K562 (cell line): ENCODE data around the gene EPB41L4B. TPM values are rescaled to one million over a fixed set of nuclear protein-coding genes. Genes with fewer than 3 reads are reported as not detected.
A peak's percentile ranks its signal among the peaks of the same experiment; 100 is the strongest.

ENCODE experiments used
- ATAC-seq: fragments of 200-7000 bp; cut with Tn5 transposase; 3 replicates; pipeline ENCODE4 v1.9.1; 2020; ENCODE audit warnings: moderate library complexity
- BruUV-seq: library from RNA; stranded (reverse); fragments of 400-500 nt; replicated peaks from 2 replicates; lab custom pipeline; 2021; lab: Mats Ljungman, UMichigan
- CTCF ChIA-PET: fragments of 300-600 bp; formaldehyde crosslinking; extraction: SDS; loops from one replicate; lab custom pipeline; 2021; ENCODE audit warnings: low intra/inter-chr PET ratio; lab: Yijun Ruan, JAX
- POLR2A ChIA-PET: fragments of 300-600, 350-650 bp; sonication (Branson Sonifier 250); formaldehyde crosslinking; extraction: SDS; loops from one replicate; lab custom pipeline; 2021; ENCODE audit warnings: antibody characterized with exemption, inconsistent platforms; lab: Yijun Ruan, JAX
- DNase-seq, 4 experiments: peaks; one replicate each; pipeline versions ENCODE4 v3.0.0 to v3.0.0-alpha.2; 2011 to 2018; ENCODE audit warnings: low spot score in 3 of 4, mixed read lengths in 3 of 4; ENCODE audit errors: extremely low read depth in 1 of 4
- FAIRE-seq: peaks from 2 replicates; lab custom pipeline; 2011; peaks lifted over from hg19 to GRCh38; lab: Jason Lieb, UNC
- H2AFZ ChIP-seq: 2 replicates; pipeline ENCODE4 v1.6.0; 2011; ENCODE audit warnings: low read depth, low read length, control low read depth, inconsistent platforms
- H3K27ac ChIP-seq: fragments of 200-600 bp; 3 replicates; pipeline ENCODE4 v1.8.0; 2011; ENCODE audit warnings: low read depth, mild to moderate bottlenecking, control low read depth, inconsistent platforms, low read length, moderate library complexity, mixed read lengths; ENCODE audit errors: extremely low read depth
- H3K27me3 ChIP-seq, 2 experiments: fragments of 300-600 bp in 1 of 2; 2 replicates in 1 of 2; 3 replicates in 1 of 2; pipeline versions ENCODE4 v1.6.0 to v1.8.0; 2011; ENCODE audit warnings: inconsistent platforms in 2 of 2, low read length in 2 of 2, mild to moderate bottlenecking in 1 of 2, mixed read lengths in 1 of 2, moderate library complexity in 1 of 2; ENCODE audit not compliant: control insufficient read depth in 2 of 2, insufficient read depth in 2 of 2
- H3K36me3 ChIP-seq: fragments of 300-600 bp; 3 replicates; pipeline ENCODE4 v1.8.0; 2011; ENCODE audit warnings: mild to moderate bottlenecking, low read length, inconsistent platforms; ENCODE audit not compliant: control insufficient read depth, insufficient read depth
- H3K4me1 ChIP-seq, 2 experiments: fragments of 200-600 bp in 1 of 2; replicated peaks in 1 of 2; 2 replicates in 1 of 2; 3 replicates in 1 of 2; pipeline versions ENCODE4 v1.5.1 to v1.8.0; 2011; ENCODE audit warnings: inconsistent platforms in 2 of 2, low read length in 2 of 2, mild to moderate bottlenecking in 1 of 2, mixed read lengths in 1 of 2, moderate library complexity in 1 of 2; ENCODE audit not compliant: control insufficient read depth in 2 of 2, insufficient read depth in 2 of 2
- H3K4me2 ChIP-seq: 2 replicates; pipeline ENCODE4 v1.6.1; 2011; ENCODE audit warnings: low read length, control low read depth, inconsistent platforms, mixed read lengths; ENCODE audit not compliant: insufficient read depth
- H3K4me3 ChIP-seq: fragments of 200-600 bp; sonication (generic), shearing (Covaris generic); 2 replicates; pipeline ENCODE4 v1.5.1; 2016; ENCODE audit warnings: control low read depth, inconsistent platforms
- H3K79me2 ChIP-seq: fragments of 200-600 bp; 3 replicates; pipeline ENCODE4 v1.8.0; 2011; ENCODE audit warnings: low read length, inconsistent platforms; ENCODE audit not compliant: control insufficient read depth, insufficient read depth
- H3K9ac ChIP-seq, 2 experiments: 2 replicates each; pipeline versions ENCODE4 v1.6.0 to v1.6.1; 2011; ENCODE audit warnings: low read depth in 2 of 2, low read length in 2 of 2, control low read depth in 1 of 2, inconsistent platforms in 1 of 2, mild to moderate bottlenecking in 1 of 2, mixed read lengths in 1 of 2; ENCODE audit not compliant: insufficient read depth in 1 of 2
- H3K9me1 ChIP-seq: one replicate; pipeline ENCODE4 v1.6.0; 2011; ENCODE audit warnings: inconsistent platforms, mild to moderate bottlenecking, low read length, moderate library complexity; ENCODE audit not compliant: control insufficient read depth, insufficient read depth
- H3K9me3 ChIP-seq: replicated peaks from 2 replicates; pipeline ENCODE4 v1.5.1; 2011; ENCODE audit warnings: low read depth, low read length, inconsistent platforms; ENCODE audit not compliant: control insufficient read depth, insufficient read depth
- H4K20me1 ChIP-seq: replicated peaks from 2 replicates; pipeline ENCODE4 v1.6.1; 2011; ENCODE audit warnings: low read length, inconsistent platforms, mixed read lengths; ENCODE audit not compliant: control insufficient read depth, insufficient read depth
- ATF3 ChIP-seq, 2 experiments: fragments of 450-650 bp in 1 of 2; sonication (generic) in 1 of 2; formaldehyde crosslinking in 1 of 2; IDR thresholded peaks in 1 of 2; conservative IDR thresholded peaks in 1 of 2; 2 replicates each; pipeline versions ENCODE4 v1.6.1 to v1.8.1; 2016 to 2023; ENCODE audit warnings: mild to moderate bottlenecking in 2 of 2, moderate library complexity in 2 of 2, inconsistent platforms in 1 of 2, missing genetic modification reagents in 1 of 2
- CEBPG ChIP-seq, 3 experiments: fragments of 200-800 bp in 1 of 3; sonication (Bioruptor generic) in 1 of 3; sonication (generic) in 1 of 3; formaldehyde crosslinking in 1 of 3; IDR thresholded peaks in 2 of 3; conservative IDR thresholded peaks in 1 of 3; 2 replicates each; pipeline versions ENCODE4 v1.6.1 to v1.8.0; 2016 to 2022; ENCODE audit warnings: missing compliant biosample characterization in 2 of 3, missing genetic modification characterization in 2 of 3, mild to moderate bottlenecking in 1 of 3, missing genetic modification reagents in 1 of 3
- KDM2B ChIP-seq: fragments of 250-450 bp; sonication (Bioruptor Pico); IDR thresholded peaks from 2 replicates; pipeline ENCODE4 v1.8.0; 2021; ENCODE audit warnings: mild to moderate bottlenecking, moderate library complexity
- MCM3 ChIP-seq: fragments of 450-650 bp; IDR thresholded peaks from 2 replicates; pipeline ENCODE4 v1.6.1; 2016
- NELFE ChIP-seq: IDR thresholded peaks from 2 replicates; pipeline ENCODE4 v1.6.1; 2011; ENCODE audit warnings: mild to moderate bottlenecking; ENCODE audit not compliant: insufficient read depth, insufficient read length
- RAD51 ChIP-seq: fragments of 450-650 bp; IDR thresholded peaks from 2 replicates; pipeline ENCODE4 v1.7.1; 2016; ENCODE audit warnings: low read depth, mild to moderate bottlenecking, borderline replicate concordance
- RBFOX2 ChIP-seq: fragments of 200-400 bp; formaldehyde crosslinking; IDR thresholded peaks from 2 replicates; pipeline ENCODE4 v1.6.1; 2017; ENCODE audit warnings: low read depth, mild to moderate bottlenecking, low read length, moderate library complexity
- U2AF1 ChIP-seq: fragments of 200-400 bp; formaldehyde crosslinking; optimal IDR thresholded peaks from 2 replicates; pipeline ENCODE3; 2017; ENCODE audit warnings: mild to moderate bottlenecking, low read depth, low read length, moderate library complexity
- ZNF384 ChIP-seq: IDR thresholded peaks from 2 replicates; pipeline ENCODE4 v1.6.1; 2012; ENCODE audit warnings: low read depth, low read length, improper control_type of control experiment
- WGBS: fragments of 100-300 bp; shearing (Covaris generic); methylation state at CpG from one replicate; pipeline ENCODE4 v1.1.6; 2016; ENCODE audit warnings: low coverage, mixed read lengths; ENCODE audit not compliant: insufficient coverage; ENCODE audit errors: missing lambda C conversion rate; 5-methylcytosine and 5-hydroxymethylcytosine counted together
- in situ Hi-C: fragments of 300-500 bp; cut with MboI; formaldehyde crosslinking; loops from 4 replicates; pipeline ENCODE4 v1.15.0; 2018; ENCODE audit warnings: inconsistent platforms, mixed read lengths
- intact Hi-C: fragments of 100-400 bp; cut with micrococcal nuclease; formaldehyde crosslinking; loops from 2 replicates; pipeline ENCODE4 v1.14.2; 2022
- polyA plus RNA-seq, 8 experiments: library from polyadenylated mRNA; depleted of rRNA in 4 of 8; stranded (reverse) in 5 of 8; unstranded in 3 of 8; fragments of >200 nt; fragmentation: Nextera tagmentation in 2 of 8; fragmentation: Illumina TruSeq in 1 of 8; extraction: Ambion mirVana in 2 of 8; extraction: Trizol in 1 of 8; gene quantifications; 2 replicates each; pipeline versions ENCODE4 v1.2.1 to v1.2.3, GENCODE V29; 2011 to 2014; ENCODE audit warnings: inconsistent platforms in 1 of 8, missing spikeins in 1 of 8
- total RNA-seq, 7 experiments: library from RNA; depleted of rRNA in 6 of 7; stranded (reverse); fragments of >200 nt in 6 of 7; fragmentation: Illumina TruSeq in 2 of 7; extraction: Trizol in 2 of 7; gene quantifications; 2 replicates each; pipeline versions ENCODE4 v1.2.1 to v1.2.3, GENCODE V29; 2011 to 2021; ENCODE audit warnings: low replicate concordance in 1 of 7

EPB41L4B gene
- total and polyA plus RNA-seq, 9 of the 15 experiments (the other 6 are each of a cell fraction or from before 2014, with no cell fraction given), result 0.09 to 0.38 (median 0.21) TPM

DNA sequence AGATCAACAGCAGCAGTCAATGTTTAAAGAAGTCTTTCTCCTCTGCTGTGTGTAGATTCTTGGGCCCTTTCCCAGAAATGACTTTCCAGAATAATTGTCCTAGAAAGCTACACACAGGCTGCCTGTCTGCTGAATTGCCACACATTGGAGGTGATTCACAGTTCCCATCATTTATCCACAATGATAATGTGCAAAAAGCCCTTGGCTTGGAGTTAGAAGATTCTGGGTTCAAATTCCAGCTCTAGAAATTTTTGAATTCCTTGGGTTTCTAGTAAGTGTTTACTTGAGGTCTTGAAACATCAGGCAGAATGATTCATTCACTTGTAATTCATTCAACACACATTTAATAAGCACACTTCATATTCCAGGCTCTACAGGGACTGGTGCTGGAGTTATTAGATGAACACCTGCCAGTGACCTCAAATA lies 28.6 kb upstream of the EPB41L4B start (continued):
- TF ChIP-seq RBFOX2 (no peak), MCM3 (no peak), KDM2B (CRISPR knock-in tag) (no peak)

GRCh38 chr9:109346904-109347303 lies 26.0 kb upstream of the EPB41L4B start:
- ATAC-seq (no peak), DNase-seq (no peak)
- no peak for TF ChIP-seq RAD51
- no peak for TF ChIP-seq ZNF384
- no peak for TF ChIP-seq NELFE
- TF ChIP-seq ATF3 (IDR thresholded peaks at IDR 0.05), result peak; percentile 34
- no peak for TF ChIP-seq ATF3 (CRISPR knock-in tag; conservative IDR thresholded peaks at IDR 0.05)
- TF ChIP-seq U2AF1, result no peak
- TF ChIP-seq CEBPG (CRISPR knock-in tag; IDR thresholded peaks at IDR 0.05), result no peak
- peak in 1 of 2 experiments; percentile 40; a peak in 2 of 4 replicates for TF ChIP-seq CEBPG (tag; conservative IDR thresholded peaks at IDR 0.05 in 1 of 2, IDR thresholded peaks at IDR 0.05 in 1 of 2)
- TF ChIP-seq, all 486 proteins: peak for 2
- WGBS, result 0% methylated on average over 3 of the region's 3 CpGs
- Histone ChIP-seq H4K20me1 (no peaks in the 10 kb centered on the region), H3K27me3 (peaks cover 0 to 31% of the 10 kb centered on the region in 2 experiments; a peak in 4 of 5 replicates), H3K27ac (no peak overlapping the region), H3K79me2 (no peaks in the 10 kb centered on the region), H3K4me3 (no peak overlapping the region), H3K9me3 (no peaks in the 10 kb centered on the region), H3K9ac (no peak overlapping the region), H3K4me2 (no peak overlapping the region), H3K4me1 (0 out of 5 replicates have a peak, but pooled peaks cover 0 to 4% of the 10 kb centered on the region in 2 experiments), H3K36me3 (no peaks in the 10 kb centered on the region), H2AFZ (no peak overlapping the region), H3K9me1 (no peaks in the 10 kb centered on the region)
- in situ Hi-C loops, result no loop called here
- BruUV-seq, result no TSS peak
- FAIRE-seq, result no peak
- intact Hi-C loops, result no loop called here
- POLR2A ChIA-PET, result no interaction called here
- CTCF ChIA-PET, result no interaction called here
